GM21390 (cell line): ENCODE measurements around the gene SCEL.
A peak's percentile ranks its signal among the peaks of the same experiment; 100 is the strongest.

ENCODE experiments used
- ATAC-seq: cut with Tn5 transposase; IDR thresholded peaks from one replicate; pipeline ENCODE4 v1.9.1; 2021; ENCODE audit not compliant: unreplicated experiment

SCEL gene

GRCh38 chr13:77521595-77522367 is 13.7 kb upstream of the SCEL start:
- ATAC-seq = no peak

GRCh38 chr13:77522444-77522843 is 13.1 kb upstream of the SCEL start:
- no peak for ATAC-seq

GRCh38 chr13:77523386-77523785 is 12.1 kb upstream of the SCEL start:
- ATAC-seq = no peak

- ATAC-seq = peak; percentile 45
Observed at GRCh38 chr13:77523834-77524728, 11.4 kb upstream of the SCEL start.

GRCh38 chr13:77528414-77528813 is 7.1 kb upstream of the SCEL start:
- ATAC-seq = no peak

- peak; percentile 83 for ATAC-seq
Observed at GRCh38 chr13:77528834-77529500, 6.5 kb upstream of the SCEL start.

- ATAC-seq = no peak
Observed at GRCh38 chr13:77529501-77529840, 6.0 kb upstream of the SCEL start.

- ATAC-seq = no peak
Observed at GRCh38 chr13:77530875-77531274, 4.6 kb upstream of the SCEL start.

GRCh38 chr13:77532983-77533382 is 2.5 kb upstream of the SCEL start:
- no peak for ATAC-seq

GRCh38 chr13:77533875-77534788 is 1.4 kb upstream of the SCEL start:
- no peak for ATAC-seq

- ATAC-seq = no peak
Observed at GRCh38 chr13:77536358-77536757, 852 bp downstream of the SCEL start.

- no peak for ATAC-seq
Observed at GRCh38 chr13:77537289-77537919, 1.9 kb downstream of the SCEL start.

- ATAC-seq = no peak
Observed at GRCh38 chr13:77543711-77544110, 8.2 kb downstream of the SCEL start.

GRCh38 chr13:77544355-77544754 is 8.8 kb downstream of the SCEL start:
- no peak for ATAC-seq

GRCh38 chr13:77544758-77545338 is 9.3 kb downstream of the SCEL start:
- peak; percentile 70 for ATAC-seq

- ATAC-seq = no peak
Observed at GRCh38 chr13:77545626-77546412, 10.3 kb downstream of the SCEL start.

- ATAC-seq = no peak
Observed at GRCh38 chr13:77548095-77548494, 12.6 kb downstream of the SCEL start.

- ATAC-seq = no peak
Observed at GRCh38 chr13:77548594-77548993, 13.1 kb downstream of the SCEL start.

- ATAC-seq = no peak
Observed at GRCh38 chr13:77554069-77554468, 18.6 kb downstream of the SCEL start.
